Endothelial cell of umbilical vein (primary cell): ENCODE data around the gene ZIC1. TPM values are rescaled to one million over a fixed set of nuclear protein-coding genes. Genes with fewer than 3 reads are reported as not detected.

Source experiments
- BruUV-seq: library from RNA; stranded (reverse); fragments of 400-500 nt; replicated peaks from 2 replicates; lab custom pipeline; 2021; lab: Mats Ljungman, UMichigan
- CTCF ChIA-PET: fragments of 300-600, 350-600 bp; sonication (Branson Sonifier 250); formaldehyde crosslinking; loops from one replicate; lab custom pipeline; 2021; ENCODE audit warnings: antibody characterized with exemption, inconsistent platforms; lab: Charles Lee
- POLR2A ChIA-PET: fragments of 300-600, 350-600 bp; sonication (Branson Sonifier 250); formaldehyde crosslinking; loops from one replicate; lab custom pipeline; 2021; ENCODE audit warnings: antibody characterized with exemption, inconsistent platforms; lab: Charles Lee
- DNase-seq: peaks from one replicate; pipeline ENCODE4 v3.0.0-alpha.2; 2011; ENCODE audit warnings: low read depth, low spot score
- FAIRE-seq: peaks from 2 replicates; lab custom pipeline; 2011; peaks lifted over from hg19 to GRCh38; lab: Jason Lieb, UNC
- H2AFZ ChIP-seq: 2 replicates; pipeline ENCODE4 v1.6.0; 2012; ENCODE audit warnings: low read depth, low read length, control low read depth, inconsistent platforms
- H3K27ac ChIP-seq: 2 replicates; pipeline ENCODE4 v1.5.1; 2011; ENCODE audit warnings: low read depth, mild to moderate bottlenecking, control low read depth, low read length, moderate library complexity; ENCODE audit not compliant: insufficient read depth
- H3K27me3 ChIP-seq, 2 experiments: 2 replicates each; pipeline versions ENCODE4 v1.6.0 to v1.6.1; 2011; ENCODE audit warnings: low read length in 2 of 2, mixed read lengths in 1 of 2; ENCODE audit not compliant: control insufficient read depth in 2 of 2, insufficient read depth in 2 of 2
- H3K36me3 ChIP-seq, 2 experiments: 2 replicates in 1 of 2; 3 replicates in 1 of 2; pipeline ENCODE4 v1.5.1; 2011; ENCODE audit warnings: low read length in 2 of 2, mild to moderate bottlenecking in 1 of 2, moderate library complexity in 1 of 2; ENCODE audit not compliant: control insufficient read depth in 2 of 2, insufficient read depth in 2 of 2; ENCODE audit errors: extremely low read depth in 1 of 2
- H3K4me1 ChIP-seq: 3 replicates; pipeline ENCODE4 v1.5.1; 2011; ENCODE audit warnings: mild to moderate bottlenecking, low read length; ENCODE audit not compliant: control insufficient read depth, insufficient read depth; ENCODE audit errors: extremely low read depth
- H3K4me2 ChIP-seq: 2 replicates; pipeline ENCODE4 v1.6.1; 2011; ENCODE audit warnings: low read length, control low read depth, mixed read lengths; ENCODE audit not compliant: insufficient read depth
- H3K4me3 ChIP-seq, 3 experiments: fragments of 200-600 bp in 1 of 3; sonication (generic), shearing (Covaris generic) in 1 of 3; replicated peaks in 1 of 3; 2 replicates each; pipeline ENCODE4 v1.5.1; 2011 to 2016; ENCODE audit warnings: control low read depth in 3 of 3, low read length in 3 of 3, mild to moderate bottlenecking in 2 of 3, inconsistent platforms in 1 of 3, low read depth in 1 of 3, moderate library complexity in 1 of 3; ENCODE audit not compliant: insufficient read depth in 1 of 3
- H3K79me2 ChIP-seq: 2 replicates; pipeline ENCODE4 v1.6.0; 2012; ENCODE audit warnings: low read length, inconsistent platforms; ENCODE audit not compliant: control insufficient read depth, insufficient read depth
- H3K9ac ChIP-seq: replicated peaks from 2 replicates; pipeline ENCODE3; 2011; ENCODE audit warnings: low read length, control low read depth; ENCODE audit not compliant: insufficient read depth; ENCODE audit errors: extremely low read depth
- H3K9me1 ChIP-seq: replicated peaks from 3 replicates; pipeline ENCODE4 v1.6.0; 2011; ENCODE audit warnings: mild to moderate bottlenecking, low read length; ENCODE audit not compliant: control insufficient read depth, insufficient read depth; ENCODE audit errors: extremely low read depth
- H3K9me3 ChIP-seq: replicated peaks from 2 replicates; pipeline ENCODE4 v1.5.1; 2012; ENCODE audit warnings: low read length, inconsistent platforms; ENCODE audit not compliant: control insufficient read depth, insufficient read depth
- H4K20me1 ChIP-seq: replicated peaks from 2 replicates; pipeline ENCODE3; 2011; ENCODE audit warnings: mild to moderate bottlenecking, low read length; ENCODE audit not compliant: control insufficient read depth, insufficient read depth; ENCODE audit errors: extremely low read depth
- EZH2 ChIP-seq: IDR thresholded peaks from 2 replicates; pipeline ENCODE4 v1.6.1; 2012; ENCODE audit warnings: borderline replicate concordance, low read depth, mild to moderate bottlenecking, moderate library complexity, low read length, inconsistent platforms; ENCODE audit not compliant: severe bottlenecking
- FOS ChIP-seq: IDR thresholded peaks from 2 replicates; pipeline ENCODE4 v1.6.1; 2011; ENCODE audit warnings: mild to moderate bottlenecking, low read length, moderate library complexity, borderline replicate concordance; ENCODE audit not compliant: insufficient read depth
- GATA2 ChIP-seq: IDR thresholded peaks from 2 replicates; pipeline ENCODE4 v1.7.0; 2011; ENCODE audit warnings: low read depth, mild to moderate bottlenecking, moderate library complexity, mixed read lengths, low read length; ENCODE audit not compliant: insufficient read length, insufficient read depth
- JUN ChIP-seq: IDR thresholded peaks from 2 replicates; pipeline ENCODE4 v1.6.1; 2011; ENCODE audit warnings: borderline replicate concordance, low read depth; ENCODE audit not compliant: insufficient read length, insufficient read depth
- MAX ChIP-seq: IDR thresholded peaks from 2 replicates; pipeline ENCODE4 v1.6.1; 2011; ENCODE audit not compliant: insufficient read depth, insufficient read length
- MYC ChIP-seq: IDR thresholded peaks from one replicate; pipeline ENCODE4 v1.6.1; 2011; ENCODE audit warnings: mild to moderate bottlenecking, low read depth, low read length
- POLR2AphosphoS5 ChIP-seq: IDR thresholded peaks from 2 replicates; pipeline ENCODE4 v1.6.1; 2012; ENCODE audit warnings: low read depth, mild to moderate bottlenecking, control low read depth, low read length, moderate library complexity; ENCODE audit not compliant: insufficient read depth
- dilution Hi-C: fragments of 300-500 bp; cut with MboI; formaldehyde crosslinking; loops from one replicate; pipeline ENCODE4 v1.15.0; 2019; ENCODE audit warnings: low sequenced_read_pairs; ENCODE audit not compliant: extremely low pct_ligation_motif_present
- intact Hi-C: fragments of 100-400 bp; cut with micrococcal nuclease; formaldehyde crosslinking; loops from one replicate; pipeline ENCODE4 v1.10.0; 2022
- polyA plus RNA-seq, 4 experiments: library from polyadenylated mRNA; depleted of rRNA in 3 of 4; stranded (reverse) in 3 of 4; unstranded in 1 of 4; fragments of >200 nt; gene quantifications; 2 replicates each; pipeline versions ENCODE4 v1.2.1 to v1.2.3, GENCODE V29; 2011 to 2012; ENCODE audit warnings: missing spikeins in 1 of 4
- total RNA-seq: library from RNA; stranded (reverse); gene quantifications from 2 replicates; pipeline ENCODE4 v1.2.3, GENCODE V29; 2021

The ZIC1 gene
- total and polyA plus RNA-seq, 2 donors (not counting 3 experiments of a cell fraction or from before 2014, with no cell fraction given), result not detected

- FAIRE-seq, result no peak
- CTCF ChIA-PET, result interaction anchor here (1.1 to 1.6 kb wide), 2 partner anchors 15 to 658 kb away, joined by 3 to 7 read pairs; no protein-coding TSS in a partner anchor
- TF ChIP-seq GATA2 (no peak), MYC (no peak), EZH2 (no peak)
Observed at GRCh38 chr3:147406028-147406931, 2.9 kb upstream of the ZIC1 start, which contains the start of gene ZIC4. Gene ZIC4, minus strand, starts transcription at chr3:147406543. Its CDS starts 3,746 bp downstream, at chr3:147402797.

GRCh38 chr3:147407114-147407497, 2.1 kb upstream of the ZIC1 start:
- CTCF ChIA-PET, result no interaction called here
- peak; percentile 4 for FAIRE-seq
- H3K79me2 ChIP-seq, result no peaks in the 10 kb centered on the region

More at GRCh38 chr3:147406028-147406931, 2.9 kb upstream of the ZIC1 start, which contains the start of gene ZIC4:
- dilution Hi-C loops, result no loop called here
- peaks cover 6% of the 10 kb centered on the region for H3K4me1 ChIP-seq
- no peak within 1 kb of the TSS for H3K27ac ChIP-seq
- no peak for DNase-seq
- BruUV-seq, result no TSS peak
- POLR2A ChIA-PET, result no interaction called here
- intact Hi-C loops, result loop anchor here (5.0 kb wide), 1 partner anchor 49 kb away; no protein-coding TSS in a partner anchor
- H3K27me3 ChIP-seq, result peaks cover 90 to 99% of the 10 kb centered on the region in 2 experiments
- H4K20me1 ChIP-seq, result no peaks in the 10 kb centered on the region
- H3K9me1 ChIP-seq, result no peaks in the 10 kb centered on the region
- no peak within 1 kb of the TSS for H2AFZ ChIP-seq
- H3K4me2 ChIP-seq, result no peak within 1 kb of the TSS
- no peak within 1 kb of the TSS for H3K4me3 ChIP-seq
- H3K36me3 ChIP-seq, result no peaks in the 10 kb centered on the region
- no peaks in the 10 kb centered on the region for H3K79me2 ChIP-seq
- H3K9ac ChIP-seq, result no peak within 1 kb of the TSS
- no peaks in the 10 kb centered on the region for H3K9me3 ChIP-seq

More at GRCh38 chr3:147407114-147407497, 2.1 kb upstream of the ZIC1 start:
- H3K4me1 ChIP-seq, result peaks cover 6% of the 10 kb centered on the region
- H3K4me2 ChIP-seq, result no peak overlapping the region
- intact Hi-C loops, result loop anchor here (5.0 kb wide), 1 partner anchor 50 kb away; no protein-coding TSS in a partner anchor
- no peaks in the 10 kb centered on the region for H3K9me3 ChIP-seq
- no peak overlapping the region for H3K9ac ChIP-seq
- no peak overlapping the region for H2AFZ ChIP-seq
- H3K27ac ChIP-seq, result no peak overlapping the region
- TF ChIP-seq JUN (no peak), POLR2AphosphoS5 (no peak), MAX (no peak), MYC (no peak), FOS (no peak)
- DNase-seq, result no peak
- H4K20me1 ChIP-seq, result no peaks in the 10 kb centered on the region
- POLR2A ChIA-PET, result no interaction called here
- dilution Hi-C loops, result no loop called here
- no peak overlapping the region for H3K4me3 ChIP-seq
- BruUV-seq, result no TSS peak
- H3K36me3 ChIP-seq, result no peaks in the 10 kb centered on the region
- H3K9me1 ChIP-seq, result no peaks in the 10 kb centered on the region
- H3K27me3 ChIP-seq, result peaks cover 93 to 99% of the 10 kb centered on the region in 2 experiments
